Adrenal gland (tissue), 12 donors: ENCODE results near the gene LCN12. TPM values are rescaled to one million over a fixed set of nuclear protein-coding genes. Genes with fewer than 3 reads are reported as not detected.
"Not testable (repeated sequence)": the region's sequence is repeated elsewhere in the genome, so short reads cannot be mapped to it uniquely, and the experiment has no call there.

Experiments used
- DNase-seq, 7 donors: peaks; one replicate each; pipeline ENCODE4 v3.0.0-alpha.2; 2019 to 2020
- H3K27ac ChIP-seq, 5 donors: fragments of 200-600 bp; sonication (generic) in 4 of 5; 1 replicate in 3 of 5; 2 replicates in 2 of 5; pipeline versions ENCODE4 v1.5.1 to v1.8.0; 2016 to 2020; ENCODE audit warnings: mild to moderate bottlenecking in 1 of 5
- H3K27me3 ChIP-seq: fragments of 200-600 bp; 2 replicates; pipeline ENCODE4 v1.8.0; 2021
- H3K36me3 ChIP-seq, 2 donors: fragments of 200-600 bp; replicated peaks in 1 of 2; 1 replicate in 1 of 2; 2 replicates in 1 of 2; pipeline versions ENCODE4 v1.5.1 to v1.8.0; 2018 to 2022
- H3K4me1 ChIP-seq, 2 donors: fragments of 200-600 bp; replicated peaks in 1 of 2; 1 replicate in 1 of 2; 2 replicates in 1 of 2; pipeline versions ENCODE4 v1.5.1 to v1.8.0; 2018 to 2021
- H3K4me3 ChIP-seq, 4 donors: fragments of 200-600 bp; sonication (generic) in 3 of 4; one replicate each; pipeline ENCODE4 v1.5.1; 2016 to 2018
- H3K9me3 ChIP-seq, 3 donors: fragments of 200-600 bp; sonication (generic) in 1 of 3; replicated peaks in 1 of 3; 1 replicate in 2 of 3; 2 replicates in 1 of 3; pipeline versions ENCODE4 v1.5.1 to v1.8.0; 2016 to 2021
- CTCF ChIP-seq, 6 experiments: fragments of 450-650 bp in 4 of 6; fragments of 200-600 bp in 2 of 6; sonication (generic) in 1 of 6; IDR thresholded peaks; 1 replicate in 5 of 6; 2 replicates in 1 of 6; pipeline versions ENCODE4 v1.5.1 to v1.8.0; 2016 to 2021; ENCODE audit warnings: antibody characterized with exemption in 6 of 6, mild to moderate bottlenecking in 2 of 6, moderate library complexity in 1 of 6
- POLR2A ChIP-seq, 2 donors: fragments of 450-650 bp; IDR thresholded peaks; one replicate each; pipeline ENCODE4 v1.6.1; 2017; ENCODE audit warnings: antibody characterized with exemption in 2 of 2, mild to moderate bottlenecking in 2 of 2, moderate library complexity in 1 of 2
- WGBS, 4 donors: extraction: QIAGEN DNeasy Blood & Tissue Kit in 2 of 4; methylation state at CpG; one replicate each; pipeline versions ENCODE4 v1.1.5 to v1.1.7; 2013 to 2017; 5-methylcytosine and 5-hydroxymethylcytosine counted together
- intact Hi-C, 2 donors: fragments of 100-400 bp; cut with DNase I; formaldehyde crosslinking; loops; one replicate each; pipeline versions ENCODE4 v1.14.1 to v1.15.0; 2022 to 2023
- polyA plus RNA-seq, 3 donors: library from polyadenylated mRNA; stranded (reverse); fragments of 200-250 nt in 2 of 3; fragments of 350-450 nt in 1 of 3; fragmentation: Illumina TruSeq in 1 of 3; extraction: RNeasy Lipid Tissue Mini Kit (QIAGEN cat#74804) in 1 of 3; gene quantifications; one replicate each; pipeline ENCODE4 v1.2.3, GENCODE V29; 2013 to 2014
- total RNA-seq, 9 donors: library from RNA; depleted of rRNA in 4 of 9; stranded (reverse); fragments of >200 nt in 4 of 9; fragments of 120-200 nt in 1 of 9; fragmentation: NEBNext Ultra II Directional in 1 of 9; extraction: Animal tissue kit (Norgen Biotek cat#: 25700) in 1 of 9; gene quantifications; one replicate each; pipeline versions ENCODE4 v1.1.0 to v1.2.4, GENCODE V29; 2013 to 2023
- donor health status: healthy with polysubstance abuse.
- donor health status: Bipolar disorder and iron deficiency.
- donor health status: DM: yes; HTN: yes; CAD: no.
- donor health status: DM: no; HTN: no; CAD: no.
- donor health status: DM: no; HTN: no; CAD: no.
- donor health status: DM: yes; HTN: yes; CAD: no.

LCN12 gene
- total and polyA plus RNA-seq, 12 donors = 0.75 to 31.8 (median 4.4) TPM; not detected in 1

DNA sequence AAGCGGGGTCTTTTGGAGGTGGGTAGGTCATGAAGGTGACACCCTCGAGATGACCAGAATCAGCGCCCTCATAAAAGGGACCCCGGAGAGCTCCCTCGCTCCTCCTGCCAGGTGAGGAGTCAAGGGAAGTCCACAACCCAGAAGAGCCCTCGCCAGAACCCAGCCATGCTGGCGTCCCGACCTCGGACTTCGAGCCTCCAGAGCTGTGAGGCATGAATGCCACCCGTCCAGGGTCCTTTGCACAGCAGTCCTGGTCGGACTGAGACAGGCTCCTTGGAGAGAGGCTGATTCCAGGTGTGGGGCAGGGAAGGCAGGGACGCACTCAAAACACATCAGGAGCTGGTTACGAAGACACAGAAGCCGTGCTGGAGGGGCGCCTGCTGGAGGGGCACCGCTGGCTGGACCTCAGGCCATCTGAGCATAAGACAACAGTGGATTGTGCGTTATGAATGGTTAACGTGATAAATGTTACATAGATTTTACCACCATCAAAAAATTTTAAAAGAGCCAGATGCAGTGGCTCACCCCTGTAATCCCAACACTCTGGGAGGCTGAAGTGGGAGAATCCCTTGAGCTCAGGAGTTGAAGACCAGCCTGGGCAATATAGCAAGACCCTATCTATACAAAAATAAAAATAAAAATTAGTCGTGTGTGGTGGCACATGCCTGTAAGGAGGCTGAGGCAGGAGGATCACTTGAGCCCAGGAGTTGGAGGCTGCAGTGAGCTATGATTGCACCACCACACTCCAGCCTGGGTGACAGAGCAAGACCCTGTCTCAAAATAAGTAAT lies 50.0 kb downstream of the LCN12 start:
- intact Hi-C loops = no loop called here
- H3K27me3 ChIP-seq = no peaks in the 10 kb centered on the region
- no peak overlapping the region for H3K27ac ChIP-seq
- no peak for TF ChIP-seq POLR2A (IDR thresholded peaks at IDR 0.05)
- no peak for TF ChIP-seq CTCF (IDR thresholded peaks at IDR 0.05)
- H3K4me3 ChIP-seq = no peak overlapping the region
- H3K36me3 ChIP-seq = no peaks in the 10 kb centered on the region
- DNase-seq = no peak
- no peaks in the 10 kb centered on the region for H3K4me1 ChIP-seq
- WGBS, 4 donors = 83 to 88% (median 85%) methylated on average over 13 to 20 of the region's 20 CpGs
- no peaks in the 10 kb centered on the region for H3K9me3 ChIP-seq

- intact Hi-C loops = no loop called here
- DNase-seq = no peak
- H3K36me3 ChIP-seq = no peaks in the 10 kb centered on the region
- no peak overlapping the region for H3K4me3 ChIP-seq
- no peaks in the 10 kb centered on the region for H3K4me1 ChIP-seq
- H3K9me3 ChIP-seq = no peaks in the 10 kb centered on the region
- H3K27ac ChIP-seq = no peak overlapping the region
- H3K27me3 ChIP-seq = no peaks in the 10 kb centered on the region
- WGBS, 4 donors = 79 to 84% (median 79%) methylated on average over 7 to 10 of the region's 10 CpGs
- TF ChIP-seq CTCF (IDR thresholded peaks at IDR 0.05) (no peak), POLR2A (IDR thresholded peaks at IDR 0.05) (no peak)
These were observed 50.6 kb downstream of the LCN12 start for GRCh38 chr9:137002646-137003041.

DNA sequence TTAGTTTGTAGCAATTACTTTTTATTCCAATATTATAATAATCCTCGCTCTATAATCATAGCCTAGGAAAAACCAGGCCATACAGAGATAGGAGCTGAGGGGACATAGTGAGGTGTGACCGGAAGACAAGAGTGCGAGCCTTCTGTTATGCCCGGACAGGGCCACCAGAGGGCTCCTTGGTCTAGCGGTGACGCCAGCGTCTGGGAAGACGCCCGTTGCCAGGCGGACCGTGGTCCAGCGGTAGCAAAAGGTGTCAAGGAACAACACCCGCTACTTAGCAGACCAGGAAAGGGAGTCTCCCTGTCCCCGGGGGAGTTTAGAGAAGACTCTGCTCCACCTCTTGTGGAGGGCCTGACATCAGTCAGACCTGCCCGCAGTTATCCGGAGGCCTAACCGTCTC lies 52.2 kb downstream of the LCN12 start:
- H3K9me3 ChIP-seq, H3K4me3 ChIP-seq, H3K4me1 ChIP-seq, H3K36me3 ChIP-seq, intact Hi-C loops, H3K27me3 ChIP-seq, H3K27ac ChIP-seq: not testable (repeated sequence)
- peak in 5 of 6 experiments; percentile 21 to 63 (median 54) for TF ChIP-seq CTCF (IDR thresholded peaks at IDR 0.05)
- 37 to 93% (median 38%) methylated on average over 4 to 17 of the region's 17 CpGs for WGBS, 4 donors
- DNase-seq = peak in 2 of 7 donors; percentile 41 to 67

Other genes with a start within 250 kb of the LCN12 start
Only the 30 nearest of the 33 such genes appear.
- gene LCN10, start 209.3 kb upstream of the LCN12 start, total RNA-seq = 1 to 10 TPM in 1 of 9 donors, under 1 TPM in 2, not detected in 6; 0.17 to 1.4 (median 0.23) TPM
- gene LCN10, start 209.3 kb upstream of the LCN12 start, polyA plus RNA-seq = 1 to 10 TPM in 2 of 3 donors, under 1 TPM in 1; 0.11 to 9.5 (median 2.4) TPM
- 10 to 100 TPM in 1 of 9 donors, 1 to 10 TPM in 1, under 1 TPM in 2, not detected in 5; 0.43 to 25.4 (median 1.1) TPM for gene LCN6, start 203.7 kb upstream of the LCN12 start, total RNA-seq
- 10 to 100 TPM in 1 of 3 donors, 1 to 10 TPM in 1, not detected in 1; 2.8 to 20.8 TPM for gene LCN6, start 203.7 kb upstream of the LCN12 start, polyA plus RNA-seq
- not detected for gene LCN8, start 194.0 kb upstream of the LCN12 start, total RNA-seq
- gene LCN8, start 194.0 kb upstream of the LCN12 start, polyA plus RNA-seq = not detected
- gene LCN15, start 187.8 kb upstream of the LCN12 start, total RNA-seq = not detected
- not detected for gene LCN15, start 187.8 kb upstream of the LCN12 start, polyA plus RNA-seq
- 10 to 100 TPM; 31.3 to 78.7 (median 58.1) TPM for gene TMEM141, start 160.9 kb upstream of the LCN12 start, total RNA-seq
- gene TMEM141, start 160.9 kb upstream of the LCN12 start, polyA plus RNA-seq = 10 to 100 TPM; 46.7 to 94.8 (median 76.3) TPM
- 1 to 10 TPM in 6 of 9 donors, under 1 TPM in 2, not detected in 1; 0.46 to 3.3 (median 1.7) TPM for gene CCDC183, start 155.9 kb upstream of the LCN12 start, total RNA-seq
- gene CCDC183, start 155.9 kb upstream of the LCN12 start, polyA plus RNA-seq = 10 to 100 TPM in 1 of 3 donors, 1 to 10 TPM in 1, under 1 TPM in 1; 0.60 to 17.5 (median 2.4) TPM
- 10 to 100 TPM; 20.9 to 82.0 (median 56.6) TPM for gene RABL6, start 144.3 kb upstream of the LCN12 start, total RNA-seq
- 100 to 1,000 TPM in 1 of 3 donors, 10 to 100 TPM in 2; 24.0 to 150 (median 71.1) TPM for gene RABL6, start 144.3 kb upstream of the LCN12 start, polyA plus RNA-seq
- gene AJM1, start 109.8 kb upstream of the LCN12 start, total RNA-seq = 1 to 10 TPM in 8 of 9 donors, under 1 TPM in 1; 0.42 to 7.1 (median 3.4) TPM
- gene AJM1, start 109.8 kb upstream of the LCN12 start, polyA plus RNA-seq = 10 to 100 TPM in 1 of 3 donors, 1 to 10 TPM in 1, under 1 TPM in 1; 0.33 to 13.7 (median 3.2) TPM
- 100 to 1,000 TPM in 7 of 9 donors, 10 to 100 TPM in 2; 73.9 to 267 (median 171) TPM for gene PHPT1, start 102.9 kb upstream of the LCN12 start, total RNA-seq
- gene PHPT1, start 102.9 kb upstream of the LCN12 start, polyA plus RNA-seq = 100 to 1,000 TPM in 2 of 3 donors, 10 to 100 TPM in 1; 75.8 to 330 (median 214) TPM
- gene MAMDC4, start 99.9 kb upstream of the LCN12 start, total RNA-seq = 10 to 100 TPM in 1 of 9 donors, 1 to 10 TPM in 8; 1.3 to 13.8 (median 4.6) TPM
- gene MAMDC4, start 99.9 kb upstream of the LCN12 start, polyA plus RNA-seq = 10 to 100 TPM in 2 of 3 donors, under 1 TPM in 1; 0.57 to 30.6 (median 11.6) TPM
- 100 to 1,000 TPM; 228 to 557 (median 426) TPM for gene EDF1, start 86.0 kb upstream of the LCN12 start, total RNA-seq
- 1,000 to 10,000 TPM in 2 of 3 donors, 100 to 1,000 TPM in 1; 649 to 1,113 (median 1,099) TPM for gene EDF1, start 86.0 kb upstream of the LCN12 start, polyA plus RNA-seq
- 10 to 100 TPM in 5 of 9 donors, 1 to 10 TPM in 4; 3.8 to 16.9 (median 10.3) TPM for gene TRAF2, start 65.8 kb upstream of the LCN12 start, total RNA-seq
- gene TRAF2, start 65.8 kb upstream of the LCN12 start, polyA plus RNA-seq = 10 to 100 TPM in 2 of 3 donors, 1 to 10 TPM in 1; 3.4 to 24.7 (median 13.2) TPM
- gene FBXW5, start 7.5 kb upstream of the LCN12 start, total RNA-seq = 100 to 1,000 TPM in 7 of 9 donors, 10 to 100 TPM in 2; 91.6 to 257 (median 202) TPM
- 100 to 1,000 TPM in 2 of 3 donors, 10 to 100 TPM in 1; 19.2 to 153 (median 125) TPM for gene FBXW5, start 7.5 kb upstream of the LCN12 start, polyA plus RNA-seq
- 1 to 10 TPM in 2 of 9 donors, under 1 TPM in 1, not detected in 6; 0.68 to 5.5 (median 1.2) TPM for gene C8G, start 7.0 kb upstream of the LCN12 start, total RNA-seq
- 1 to 10 TPM; 1.1 to 4.3 (median 3.3) TPM for gene C8G, start 7.0 kb upstream of the LCN12 start, polyA plus RNA-seq
- 100 to 1,000 TPM in 6 of 9 donors, 10 to 100 TPM in 2, 1 to 10 TPM in 1; 1.1 to 607 (median 197) TPM for gene PTGDS, start 25.2 kb downstream of the LCN12 start, total RNA-seq
- 100 to 1,000 TPM in 2 of 3 donors, 10 to 100 TPM in 1; 23.8 to 812 (median 672) TPM for gene PTGDS, start 25.2 kb downstream of the LCN12 start, polyA plus RNA-seq
- 1 to 10 TPM in 3 of 9 donors, under 1 TPM in 4, not detected in 2; 0.06 to 2.8 (median 0.41) TPM for gene LCNL1, start 30.7 kb downstream of the LCN12 start, total RNA-seq
- 10 to 100 TPM in 1 of 3 donors, 1 to 10 TPM in 1, under 1 TPM in 1; 0.26 to 10.5 (median 8.2) TPM for gene LCNL1, start 30.7 kb downstream of the LCN12 start, polyA plus RNA-seq
- 10 to 100 TPM; 20.3 to 44.5 (median 35.5) TPM for gene PAXX, start 40.1 kb downstream of the LCN12 start, total RNA-seq
- 100 to 1,000 TPM in 2 of 3 donors, 1 to 10 TPM in 1; 4.9 to 363 (median 209) TPM for gene PAXX, start 40.1 kb downstream of the LCN12 start, polyA plus RNA-seq
- gene CLIC3, start 44.3 kb downstream of the LCN12 start, total RNA-seq = 1 to 10 TPM in 2 of 9 donors, under 1 TPM in 5, not detected in 2; 0.22 to 1.3 (median 0.79) TPM
- 1 to 10 TPM in 2 of 3 donors, not detected in 1; 3.8 to 6.4 TPM for gene CLIC3, start 44.3 kb downstream of the LCN12 start, polyA plus RNA-seq
- 10 to 100 TPM in 8 of 9 donors, 1 to 10 TPM in 1; 2.9 to 54.4 (median 29.3) TPM for gene ABCA2, start 76.0 kb downstream of the LCN12 start, total RNA-seq
- 100 to 1,000 TPM in 1 of 3 donors, 10 to 100 TPM in 2; 13.6 to 150 (median 69.8) TPM for gene ABCA2, start 76.0 kb downstream of the LCN12 start, polyA plus RNA-seq
- gene FUT7, start 79.8 kb downstream of the LCN12 start, total RNA-seq = under 1 TPM in 5 of 9 donors, not detected in 4; 0.11 to 0.69 (median 0.21) TPM
- gene FUT7, start 79.8 kb downstream of the LCN12 start, polyA plus RNA-seq = under 1 TPM in 2 of 3 donors, not detected in 1; 0.16 to 0.17 TPM
- 10 to 100 TPM in 8 of 9 donors, 1 to 10 TPM in 1; 9.4 to 77.1 (median 41.2) TPM for gene NPDC1, start 93.9 kb downstream of the LCN12 start, total RNA-seq
- 100 to 1,000 TPM in 2 of 3 donors, 1 to 10 TPM in 1; 5.1 to 311 (median 194) TPM for gene NPDC1, start 93.9 kb downstream of the LCN12 start, polyA plus RNA-seq
- under 1 TPM in 4 of 9 donors, not detected in 5; 0.28 to 0.53 (median 0.36) TPM for gene ENTPD2, start 101.8 kb downstream of the LCN12 start, total RNA-seq
- gene ENTPD2, start 101.8 kb downstream of the LCN12 start, polyA plus RNA-seq = 1 to 10 TPM in 2 of 3 donors, not detected in 1; 1.6 to 1.7 TPM
- gene SAPCD2, start 118.3 kb downstream of the LCN12 start, total RNA-seq = 1 to 10 TPM in 2 of 9 donors, under 1 TPM in 7; 0.24 to 1.7 (median 0.79) TPM
- under 1 TPM; 0.07 to 0.56 (median 0.17) TPM for gene SAPCD2, start 118.3 kb downstream of the LCN12 start, polyA plus RNA-seq
- gene UAP1L1, start 125.2 kb downstream of the LCN12 start, total RNA-seq = 10 to 100 TPM in 8 of 9 donors, under 1 TPM in 1; 0.28 to 68.7 (median 14.4) TPM
- 10 to 100 TPM in 2 of 3 donors, 1 to 10 TPM in 1; 3.6 to 61.1 (median 15.9) TPM for gene UAP1L1, start 125.2 kb downstream of the LCN12 start, polyA plus RNA-seq
- 100 to 1,000 TPM in 1 of 9 donors, 10 to 100 TPM in 8; 44.5 to 102 (median 63.0) TPM for gene MAN1B1, start 134.7 kb downstream of the LCN12 start, total RNA-seq
- 100 to 1,000 TPM in 1 of 3 donors, 10 to 100 TPM in 2; 44.4 to 138 (median 87.6) TPM for gene MAN1B1, start 134.7 kb downstream of the LCN12 start, polyA plus RNA-seq
- 100 to 1,000 TPM; 117 to 387 (median 234) TPM for gene DPP7, start 162.5 kb downstream of the LCN12 start, total RNA-seq
- 1,000 to 10,000 TPM in 2 of 3 donors, 10 to 100 TPM in 1; 52.6 to 1,938 (median 1,109) TPM for gene DPP7, start 162.5 kb downstream of the LCN12 start, polyA plus RNA-seq
- under 1 TPM in 4 of 9 donors, not detected in 5; 0.04 to 0.28 (median 0.08) TPM for gene GRIN1, start 186.9 kb downstream of the LCN12 start, total RNA-seq
- gene GRIN1, start 186.9 kb downstream of the LCN12 start, polyA plus RNA-seq = under 1 TPM; 0.04 to 0.16 (median 0.10) TPM
- not detected for gene LRRC26, start 217.8 kb downstream of the LCN12 start, total RNA-seq
- gene LRRC26, start 217.8 kb downstream of the LCN12 start, polyA plus RNA-seq = not detected
- not detected for gene TMEM210, start 219.8 kb downstream of the LCN12 start, total RNA-seq
- gene TMEM210, start 219.8 kb downstream of the LCN12 start, polyA plus RNA-seq = not detected
- 10 to 100 TPM; 18.1 to 72.1 (median 25.6) TPM for gene ANAPC2, start 236.3 kb downstream of the LCN12 start, total RNA-seq
- gene ANAPC2, start 236.3 kb downstream of the LCN12 start, polyA plus RNA-seq = 100 to 1,000 TPM in 1 of 3 donors, 10 to 100 TPM in 1, 1 to 10 TPM in 1; 7.1 to 162 (median 89.7) TPM